Measurements from ENCODE around the gene MIF4GD. TPM values are rescaled to one million over a fixed set of nuclear protein-coding genes. Genes with fewer than 3 reads are reported as not detected.
A peak's percentile ranks its signal among the peaks of the same experiment; 100 is the strongest.

Gene MIF4GD
- total and polyA plus RNA-seq, 5 donors from 2014 or later: 35.7 to 102 (median 86.6) TPM

- no peak for DNase-seq
- ATAC-seq (ENCODE audit: low read depth in 2 of 2): no peak
- H3K9me3 ChIP-seq (ENCODE audit: control insufficient read depth in 2 of 2, low read length in 2 of 2): no peaks in the 10 kb centered on the region
- H3K27me3 ChIP-seq (ENCODE audit: control insufficient read depth, insufficient read depth, low read length): no peaks in the 10 kb centered on the region
- H3K27ac ChIP-seq (ENCODE audit: insufficient read depth, low read length, poor library complexity, severe bottlenecking): no peak overlapping the region
- Mint-ChIP-seq H3K4me1 (peaks cover under 1 to 26% (median 7%) of the 10 kb centered on the region in 4 donors), H3K9me3 (no peaks in the 10 kb centered on the region), H3K27me3 (no peaks in the 10 kb centered on the region), H3K4me3 (no peak overlapping the region), H3K27ac (peak overlapping the region in 2 of 3 donors; percentile 68 to 78), H3K36me3 (peaks cover 34% of the 10 kb centered on the region)
- H3K4me1 ChIP-seq (ENCODE audit: control insufficient read depth, insufficient read depth, low read length, poor library complexity, severe bottlenecking): peaks cover 7% of the 10 kb centered on the region
- H3K4me3 ChIP-seq (ENCODE audit: low read depth, low read length): no peak overlapping the region
- peaks cover 85% of the 10 kb centered on the region for H3K36me3 ChIP-seq (ENCODE audit: control insufficient read depth, insufficient read depth, low read length)
Measured at GRCh38 chr17:75241502-75241901, 29.5 kb downstream of the MIF4GD start.

GRCh38 chr17:75241143-75241430 is 29.9 kb downstream of the MIF4GD start:
- peaks cover 31% of the 10 kb centered on the region for H3K36me3 Mint-ChIP-seq
- no peaks in the 10 kb centered on the region for H3K27me3 Mint-ChIP-seq
- Histone ChIP-seq H3K4me3 (ENCODE audit: low read depth, low read length) (no peak overlapping the region), H3K9me3 (ENCODE audit: control insufficient read depth in 2 of 2, low read length in 2 of 2) (no peaks in the 10 kb centered on the region), H3K27ac (ENCODE audit: insufficient read depth, low read length, poor library complexity, severe bottlenecking) (no peak overlapping the region), H3K36me3 (ENCODE audit: control insufficient read depth, insufficient read depth, low read length) (peaks cover 85% of the 10 kb centered on the region), H3K4me1 (ENCODE audit: control insufficient read depth, insufficient read depth, low read length, poor library complexity, severe bottlenecking) (peaks cover 7% of the 10 kb centered on the region), H3K27me3 (ENCODE audit: control insufficient read depth, insufficient read depth, low read length) (no peaks in the 10 kb centered on the region)
- peaks cover 0 to 25% (median 7%) of the 10 kb centered on the region in 4 donors for H3K4me1 Mint-ChIP-seq
- H3K9me3 Mint-ChIP-seq: no peaks in the 10 kb centered on the region
- no peak overlapping the region for H3K4me3 Mint-ChIP-seq
- DNase-seq (no peak), ATAC-seq (ENCODE audit: low read depth in 2 of 2) (no peak)
- H3K27ac Mint-ChIP-seq: no peak overlapping the region

GRCh38 chr17:75240394-75241142 is 30.5 kb downstream of the MIF4GD start:
- H3K9me3 Mint-ChIP-seq: no peaks in the 10 kb centered on the region

GRCh38 chr17:75239778-75240393 is 31.1 kb downstream of the MIF4GD start:
- Mint-ChIP-seq H3K36me3 (peaks cover 35% of the 10 kb centered on the region), H3K27me3 (no peaks in the 10 kb centered on the region), H3K27ac (peak overlapping the region in 1 of 3 donors; percentile 67), H3K9me3 (no peaks in the 10 kb centered on the region), H3K4me1 (peaks cover 0 to 25% (median 7%) of the 10 kb centered on the region in 4 donors), H3K4me3 (no peak overlapping the region)
- Histone ChIP-seq H3K36me3 (ENCODE audit: control insufficient read depth, insufficient read depth, low read length) (peaks cover 85% of the 10 kb centered on the region), H3K27ac (ENCODE audit: insufficient read depth, low read length, poor library complexity, severe bottlenecking) (no peak overlapping the region), H3K4me3 (ENCODE audit: low read depth, low read length) (no peak overlapping the region), H3K4me1 (ENCODE audit: control insufficient read depth, insufficient read depth, low read length, poor library complexity, severe bottlenecking) (peaks cover 7% of the 10 kb centered on the region), H3K27me3 (ENCODE audit: control insufficient read depth, insufficient read depth, low read length) (no peaks in the 10 kb centered on the region), H3K9me3 (ENCODE audit: control insufficient read depth in 2 of 2, low read length in 2 of 2) (no peaks in the 10 kb centered on the region)
- no peak for ATAC-seq (ENCODE audit: low read depth in 2 of 2)
- no peak for DNase-seq

More at GRCh38 chr17:75240394-75241142, 30.5 kb downstream of the MIF4GD start:
- no peak overlapping the region for H3K27ac ChIP-seq (ENCODE audit: insufficient read depth, low read length, poor library complexity, severe bottlenecking)
- peaks cover 85% of the 10 kb centered on the region for H3K36me3 ChIP-seq (ENCODE audit: control insufficient read depth, insufficient read depth, low read length)
- Mint-ChIP-seq H3K27ac (peak overlapping the region in 1 of 3 donors; percentile 67), H3K4me3 (no peak overlapping the region), H3K4me1 (peaks cover 0 to 25% (median 7%) of the 10 kb centered on the region in 4 donors), H3K36me3 (peaks cover 30% of the 10 kb centered on the region), H3K27me3 (no peaks in the 10 kb centered on the region)
- H3K9me3 ChIP-seq (ENCODE audit: control insufficient read depth in 2 of 2, low read length in 2 of 2): no peaks in the 10 kb centered on the region
- ATAC-seq (ENCODE audit: low read depth in 2 of 2) (peak in 1 of 2 donors; percentile 20), DNase-seq (peak in 2 of 3 donors; percentile 17 to 57)
- H3K4me3 ChIP-seq (ENCODE audit: low read depth, low read length): no peak overlapping the region
- H3K4me1 ChIP-seq (ENCODE audit: control insufficient read depth, insufficient read depth, low read length, poor library complexity, severe bottlenecking): peaks cover 7% of the 10 kb centered on the region
- H3K27me3 ChIP-seq (ENCODE audit: control insufficient read depth, insufficient read depth, low read length): no peaks in the 10 kb centered on the region

GRCh38 chr17:75239214-75239613 is 31.8 kb downstream of the MIF4GD start:
- peaks cover 34% of the 10 kb centered on the region for H3K36me3 Mint-ChIP-seq
- no peaks in the 10 kb centered on the region for H3K9me3 ChIP-seq (ENCODE audit: control insufficient read depth in 2 of 2, low read length in 2 of 2)
- peaks cover 0 to 22% (median 9%) of the 10 kb centered on the region in 4 donors for H3K4me1 Mint-ChIP-seq
- DNase-seq (no peak), ATAC-seq (ENCODE audit: low read depth in 2 of 2) (no peak)
- H3K27ac Mint-ChIP-seq: peak overlapping the region in 2 of 3 donors; percentile 38 to 80
- no peaks in the 10 kb centered on the region for H3K27me3 Mint-ChIP-seq
- no peaks in the 10 kb centered on the region for H3K9me3 Mint-ChIP-seq
- peaks cover 7% of the 10 kb centered on the region for H3K4me1 ChIP-seq (ENCODE audit: control insufficient read depth, insufficient read depth, low read length, poor library complexity, severe bottlenecking)
- H3K36me3 ChIP-seq (ENCODE audit: control insufficient read depth, insufficient read depth, low read length): peaks cover 85% of the 10 kb centered on the region
- no peaks in the 10 kb centered on the region for H3K27me3 ChIP-seq (ENCODE audit: control insufficient read depth, insufficient read depth, low read length)
- no peak overlapping the region for H3K27ac ChIP-seq (ENCODE audit: insufficient read depth, low read length, poor library complexity, severe bottlenecking)
- H3K4me3 Mint-ChIP-seq: peak overlapping the region in 1 of 4 donors; percentile 61
- no peak overlapping the region for H3K4me3 ChIP-seq (ENCODE audit: low read depth, low read length)

GRCh38 chr17:75238684-75239191 is 32.3 kb downstream of the MIF4GD start:
- Histone ChIP-seq H3K36me3 (ENCODE audit: control insufficient read depth, insufficient read depth, low read length) (peaks cover 80% of the 10 kb centered on the region), H3K9me3 (ENCODE audit: control insufficient read depth in 2 of 2, low read length in 2 of 2) (no peaks in the 10 kb centered on the region), H3K4me3 (ENCODE audit: low read depth, low read length) (peak overlapping the region; percentile 11), H3K27ac (ENCODE audit: insufficient read depth, low read length, poor library complexity, severe bottlenecking) (peak overlapping the region; percentile 14), H3K4me1 (ENCODE audit: control insufficient read depth, insufficient read depth, low read length, poor library complexity, severe bottlenecking) (peaks cover 7% of the 10 kb centered on the region), H3K27me3 (ENCODE audit: control insufficient read depth, insufficient read depth, low read length) (no peaks in the 10 kb centered on the region)
- Mint-ChIP-seq H3K27me3 (no peaks in the 10 kb centered on the region), H3K4me1 (peaks cover 0 to 22% (median 9%) of the 10 kb centered on the region in 4 donors), H3K36me3 (peaks cover 30% of the 10 kb centered on the region), H3K4me3 (peak overlapping the region; percentile 15 to 71 (median 44)), H3K9me3 (no peaks in the 10 kb centered on the region), H3K27ac (peak overlapping the region in 2 of 3 donors; percentile 38 to 80)
- ATAC-seq (ENCODE audit: low read depth in 2 of 2) (peak; percentile 65 to 78), DNase-seq (peak; percentile 42 to 77 (median 62))

- peaks cover 0 to 18% (median 7%) of the 10 kb centered on the region in 4 donors for H3K4me1 Mint-ChIP-seq
- Histone ChIP-seq H3K36me3 (ENCODE audit: control insufficient read depth, insufficient read depth, low read length) (peaks cover 74% of the 10 kb centered on the region), H3K4me1 (ENCODE audit: control insufficient read depth, insufficient read depth, low read length, poor library complexity, severe bottlenecking) (peaks cover 7% of the 10 kb centered on the region), H3K9me3 (ENCODE audit: control insufficient read depth in 2 of 2, low read length in 2 of 2) (no peaks in the 10 kb centered on the region), H3K27ac (ENCODE audit: insufficient read depth, low read length, poor library complexity, severe bottlenecking) (peak overlapping the region; percentile 14), H3K4me3 (ENCODE audit: low read depth, low read length) (no peak overlapping the region), H3K27me3 (ENCODE audit: control insufficient read depth, insufficient read depth, low read length) (no peaks in the 10 kb centered on the region)
- peaks cover 31% of the 10 kb centered on the region for H3K36me3 Mint-ChIP-seq
- H3K27me3 Mint-ChIP-seq: no peaks in the 10 kb centered on the region
- no peak overlapping the region for H3K4me3 Mint-ChIP-seq
- H3K27ac Mint-ChIP-seq: no peak overlapping the region
- no peaks in the 10 kb centered on the region for H3K9me3 Mint-ChIP-seq
- ATAC-seq (ENCODE audit: low read depth in 2 of 2): no peak
- DNase-seq: no peak
Measured at GRCh38 chr17:75238020-75238580, 32.9 kb downstream of the MIF4GD start.

Data from CD4-positive, CD25-positive, alpha-beta regulatory T cell (primary cell).